Measurements from ENCODE around the gene TNFRSF1B.

The TNFRSF1B gene

GRCh38 chr1:12166834-12167492, at the start of gene TNFRSF1B:
TNFRSF1B (plus strand) TSS chr1:12166991; CDS start chr1:12167092, 101 bp downstream.
- DNase-seq (ENCODE audit: low read depth in 2 of 2), result peak in 1 of 2 donors; percentile 70

DNA sequence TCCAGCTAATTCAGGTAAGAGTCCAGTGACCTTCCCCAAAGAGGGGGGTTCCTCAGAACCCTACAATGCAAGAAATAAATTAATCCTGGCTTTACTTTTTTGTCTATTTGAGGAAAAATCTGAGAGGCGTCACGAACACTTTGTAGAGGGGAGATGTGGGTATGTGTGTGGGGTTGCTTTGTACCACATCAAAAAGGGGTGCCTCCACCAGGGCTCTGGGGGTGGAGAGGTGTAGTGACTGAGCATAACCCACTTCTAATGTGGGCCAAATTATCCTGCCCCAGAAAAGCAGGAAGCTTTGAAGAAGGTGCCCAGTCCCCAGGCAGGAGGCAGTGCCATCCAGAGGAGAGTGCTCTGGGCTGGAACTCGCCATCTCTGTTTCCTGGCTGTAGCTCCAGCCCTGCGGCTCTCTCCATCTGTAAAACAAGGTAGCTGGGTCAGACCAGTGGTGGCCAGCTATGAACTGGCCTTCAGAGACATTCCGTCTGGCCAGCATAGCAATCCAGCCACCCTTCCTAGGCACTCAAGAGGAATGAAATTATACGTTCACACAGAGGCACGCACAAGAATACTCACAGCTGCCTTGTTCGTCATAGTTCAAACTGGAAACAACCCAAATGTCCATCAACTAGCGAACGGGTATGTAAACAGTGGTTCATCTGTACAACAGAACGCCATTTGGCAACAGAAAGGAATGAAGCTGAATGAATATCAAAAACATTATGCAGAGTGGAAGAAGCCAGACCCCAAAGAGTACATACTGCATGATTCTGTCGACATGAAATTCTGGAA, 45.4 kb upstream of the TNFRSF1B start:
- no peak for DNase-seq (ENCODE audit: low read depth in 2 of 2)

DNA sequence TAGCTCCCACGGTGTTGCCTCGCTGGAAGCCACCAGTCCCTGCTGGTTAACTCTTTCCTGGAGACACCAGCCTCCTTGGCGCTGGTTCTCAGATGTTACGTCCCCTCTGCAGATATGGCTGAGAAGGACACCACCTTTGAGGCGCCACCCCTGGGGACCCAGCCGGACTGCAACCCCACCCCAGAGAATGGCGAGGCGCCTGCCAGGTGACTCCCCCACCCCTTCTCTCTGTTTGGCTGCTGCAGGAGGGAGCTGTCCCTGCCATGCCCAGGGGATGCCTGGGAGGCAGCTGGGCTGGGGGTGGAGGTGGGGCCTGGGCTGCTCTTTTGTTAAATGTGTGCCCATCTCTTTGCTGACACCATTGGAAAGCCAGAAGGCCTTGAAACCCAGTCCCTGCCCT, 43.6 kb upstream of the TNFRSF1B start:
- DNase-seq (ENCODE audit: low read depth in 2 of 2), result no peak

- peak; percentile 61 to 64 for DNase-seq (ENCODE audit: low read depth in 2 of 2)
These were observed 41.9 kb upstream of the TNFRSF1B start for GRCh38 chr1:12124693-12125421.

DNA sequence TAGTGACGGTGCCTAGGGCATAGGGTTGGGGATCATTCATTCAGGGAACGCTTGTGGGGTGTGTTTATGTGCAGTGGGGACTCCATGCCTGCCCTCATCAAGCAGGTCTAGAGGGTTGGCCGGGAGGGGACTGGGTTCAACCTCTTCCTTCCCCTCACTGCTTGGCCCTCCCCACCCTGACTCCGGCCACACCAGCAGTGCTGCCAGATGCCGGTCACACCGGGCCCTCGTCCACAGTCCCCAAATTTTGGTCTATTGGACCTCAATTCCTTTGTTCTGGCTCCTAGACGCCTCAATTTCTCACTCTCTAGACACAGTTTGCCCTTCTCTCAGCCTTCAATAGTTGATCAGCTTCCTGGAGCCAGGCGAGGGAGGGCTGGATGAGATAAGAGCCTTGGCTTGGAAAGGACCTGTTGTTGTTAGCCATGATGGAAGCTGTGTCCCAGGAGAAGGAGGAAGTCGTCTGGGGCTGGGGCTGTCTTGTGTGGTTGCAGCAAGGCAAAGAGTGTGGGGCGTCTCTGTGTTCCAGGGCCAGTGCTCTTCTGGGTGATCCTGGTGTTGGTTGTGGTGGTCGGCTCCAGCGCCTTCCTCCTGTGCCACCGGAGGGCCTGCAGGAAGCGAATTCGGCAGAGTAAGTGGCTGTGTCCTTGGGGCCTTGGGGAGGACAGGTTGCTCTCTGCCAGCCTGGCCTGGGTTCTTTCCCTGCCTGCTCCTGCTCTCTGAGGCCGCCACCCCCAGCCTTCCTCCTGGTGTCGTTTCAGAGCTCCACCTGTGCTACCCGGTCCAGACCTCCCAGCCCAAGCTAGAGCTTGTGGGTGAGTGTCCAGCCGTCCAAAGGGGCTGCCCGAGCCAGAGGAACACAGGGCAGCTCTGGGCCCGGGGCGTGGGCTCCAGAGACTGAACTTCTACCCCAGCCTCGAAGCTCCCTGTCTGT, 41.1 kb upstream of the TNFRSF1B start:
- DNase-seq (ENCODE audit: low read depth in 2 of 2), result no peak

DNA sequence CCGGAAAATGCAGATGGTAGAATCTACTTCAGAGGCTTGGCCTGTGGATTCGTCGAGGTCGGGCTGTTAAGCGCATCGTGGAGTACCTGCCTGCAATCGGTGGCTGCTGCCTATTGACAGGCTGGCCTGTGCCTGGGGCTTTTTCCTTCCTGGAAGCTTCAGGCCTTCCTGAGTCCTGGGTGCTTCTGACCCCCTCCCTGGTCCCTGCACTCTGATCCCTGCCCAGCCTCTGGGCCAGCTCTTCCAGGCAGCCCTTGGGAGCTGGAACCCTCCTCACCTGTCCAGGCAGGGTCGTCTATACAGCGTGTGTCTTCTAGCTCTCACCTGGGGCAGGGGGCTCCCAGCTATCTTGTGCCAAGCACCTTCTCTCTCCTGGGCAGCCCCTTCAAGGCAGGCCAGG, 40.0 kb upstream of the TNFRSF1B start:
- no peak for DNase-seq (ENCODE audit: low read depth in 2 of 2)

DNA sequence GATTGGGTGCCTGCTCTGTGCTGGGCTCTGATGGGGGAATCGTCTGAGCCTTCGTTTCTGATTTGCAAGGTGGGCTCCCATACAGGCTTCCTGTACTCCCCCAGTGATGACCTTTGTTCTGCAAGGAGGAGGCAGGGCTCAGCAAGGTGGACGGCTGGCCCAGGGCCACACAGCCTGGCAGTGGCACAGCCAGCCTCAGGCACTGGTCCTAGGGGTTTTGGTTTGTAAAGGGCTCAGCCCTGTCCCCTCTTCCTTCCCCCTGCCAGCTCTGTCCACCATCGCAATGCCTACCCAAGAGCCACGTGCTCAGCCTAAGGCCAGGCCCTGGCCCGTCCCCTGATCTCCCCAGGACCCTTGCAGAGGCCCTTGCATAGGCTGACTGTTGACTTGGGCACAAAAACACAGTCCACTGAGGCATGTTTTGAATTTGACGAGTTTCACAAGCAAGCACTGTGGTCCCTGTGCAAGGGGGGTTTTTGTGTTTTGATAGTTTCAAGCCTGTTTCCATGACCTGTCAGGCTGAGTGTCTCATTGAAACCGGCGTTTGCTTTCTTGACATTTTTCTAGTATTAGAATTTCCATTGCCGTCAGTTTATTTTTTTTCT, 39.5 kb upstream of the TNFRSF1B start:
- peak; percentile 25 to 40 for DNase-seq (ENCODE audit: low read depth in 2 of 2)

DNA sequence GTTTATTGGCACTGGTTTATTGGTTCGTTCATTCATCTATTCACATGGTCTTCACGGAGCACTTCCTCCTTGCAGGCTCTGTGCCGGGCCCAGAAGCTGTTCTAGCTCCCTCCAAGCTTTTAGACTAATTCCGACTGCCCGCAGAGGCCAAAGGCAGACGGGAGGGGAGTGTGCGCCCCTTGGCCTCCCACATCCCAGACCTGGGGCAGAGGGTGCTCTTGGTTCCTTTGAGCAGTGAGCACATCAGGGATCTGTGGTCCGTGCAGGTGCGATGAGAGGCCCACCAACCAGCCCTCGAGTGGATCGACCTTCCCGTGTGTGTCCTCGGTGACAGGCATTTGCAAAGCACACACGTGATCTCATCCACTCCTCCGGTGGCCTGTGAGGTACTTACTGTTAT, 38.7 kb upstream of the TNFRSF1B start:
- DNase-seq (ENCODE audit: low read depth in 2 of 2), result no peak

DNA sequence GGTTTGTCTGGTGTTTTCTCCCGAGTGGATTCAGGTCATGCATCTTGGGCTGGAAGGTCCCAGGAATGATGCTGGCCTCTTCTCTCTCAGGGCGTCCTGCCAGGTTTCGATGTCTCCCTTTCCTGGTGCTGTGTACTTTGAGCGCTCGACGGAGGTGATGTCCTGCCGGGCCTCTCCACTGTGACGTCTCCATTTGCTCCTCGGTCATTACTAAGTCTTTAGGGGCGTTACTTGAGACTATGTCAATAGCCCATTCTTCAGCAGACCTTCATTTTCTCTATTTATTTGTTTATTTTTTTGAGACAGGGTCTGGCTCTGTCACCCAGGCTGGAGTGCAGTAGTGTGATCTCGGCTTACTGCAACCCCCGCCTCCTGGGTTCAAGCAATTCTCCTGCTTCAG, 37.2 kb upstream of the TNFRSF1B start:
- DNase-seq (ENCODE audit: low read depth in 2 of 2), result no peak

- no peak for DNase-seq (ENCODE audit: low read depth in 2 of 2)
These were observed 36.2 kb upstream of the TNFRSF1B start for GRCh38 chr1:12130466-12131130.

- DNase-seq (ENCODE audit: low read depth in 2 of 2), result no peak
These were observed 34.7 kb upstream of the TNFRSF1B start for GRCh38 chr1:12132078-12132477.

DNA sequence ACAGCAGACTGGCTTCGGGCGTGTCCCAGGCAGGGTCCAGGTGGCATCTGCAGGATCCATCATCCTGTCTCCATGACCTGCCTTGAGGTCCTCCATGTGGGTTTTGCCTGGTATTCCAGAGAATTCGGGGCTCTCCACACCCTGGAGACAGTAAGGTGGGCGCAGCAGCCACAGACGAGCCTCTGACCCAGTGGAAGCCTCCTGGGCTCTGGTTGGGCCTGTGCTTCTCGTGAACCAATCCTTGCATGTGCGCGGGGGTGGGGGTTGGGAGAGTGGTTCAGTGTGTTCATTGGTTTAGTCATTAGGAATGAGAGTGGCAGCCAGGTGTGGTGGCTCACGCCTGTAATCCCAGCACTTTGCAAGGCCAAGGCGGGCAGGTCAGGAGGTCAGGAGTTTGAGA, 32.1 kb upstream of the TNFRSF1B start:
- no peak for DNase-seq (ENCODE audit: low read depth in 2 of 2)

GRCh38 chr1:12135612-12136011, 31.2 kb upstream of the TNFRSF1B start:
- no peak for DNase-seq (ENCODE audit: low read depth in 2 of 2)

DNA sequence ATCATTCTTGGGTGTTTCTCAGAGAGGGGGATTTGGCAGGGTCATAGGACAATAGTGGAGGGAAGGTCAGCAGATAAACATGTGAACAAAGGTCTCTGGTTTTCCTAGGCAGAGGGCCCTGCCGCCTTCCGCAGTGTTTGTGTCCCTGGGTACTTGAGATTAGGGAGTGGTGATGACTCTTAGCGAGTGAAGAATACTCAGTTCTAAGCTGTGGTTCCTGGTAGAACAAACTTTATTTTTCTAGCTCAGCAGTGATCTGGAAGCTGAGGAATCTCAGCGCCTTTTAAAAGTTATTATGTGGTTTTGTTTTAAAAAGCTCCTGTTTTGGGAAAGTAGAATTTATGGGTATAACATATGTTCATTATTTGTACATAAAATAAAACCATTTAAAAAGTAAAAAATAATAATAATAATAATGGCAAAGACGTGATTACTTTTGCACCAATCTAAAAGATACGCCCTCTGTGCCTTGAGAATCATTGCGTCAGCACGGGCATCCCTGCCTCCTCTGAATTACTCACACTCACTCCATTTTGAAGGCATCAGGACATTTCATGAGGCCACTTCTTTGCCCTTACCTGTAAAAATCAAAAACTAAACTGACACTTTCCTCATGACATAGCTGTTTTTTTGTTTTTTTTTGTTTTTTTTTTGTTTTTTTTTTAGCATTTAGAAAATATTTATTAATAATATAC, 29.7 kb upstream of the TNFRSF1B start:
- no peak for DNase-seq (ENCODE audit: low read depth in 2 of 2)

DNA sequence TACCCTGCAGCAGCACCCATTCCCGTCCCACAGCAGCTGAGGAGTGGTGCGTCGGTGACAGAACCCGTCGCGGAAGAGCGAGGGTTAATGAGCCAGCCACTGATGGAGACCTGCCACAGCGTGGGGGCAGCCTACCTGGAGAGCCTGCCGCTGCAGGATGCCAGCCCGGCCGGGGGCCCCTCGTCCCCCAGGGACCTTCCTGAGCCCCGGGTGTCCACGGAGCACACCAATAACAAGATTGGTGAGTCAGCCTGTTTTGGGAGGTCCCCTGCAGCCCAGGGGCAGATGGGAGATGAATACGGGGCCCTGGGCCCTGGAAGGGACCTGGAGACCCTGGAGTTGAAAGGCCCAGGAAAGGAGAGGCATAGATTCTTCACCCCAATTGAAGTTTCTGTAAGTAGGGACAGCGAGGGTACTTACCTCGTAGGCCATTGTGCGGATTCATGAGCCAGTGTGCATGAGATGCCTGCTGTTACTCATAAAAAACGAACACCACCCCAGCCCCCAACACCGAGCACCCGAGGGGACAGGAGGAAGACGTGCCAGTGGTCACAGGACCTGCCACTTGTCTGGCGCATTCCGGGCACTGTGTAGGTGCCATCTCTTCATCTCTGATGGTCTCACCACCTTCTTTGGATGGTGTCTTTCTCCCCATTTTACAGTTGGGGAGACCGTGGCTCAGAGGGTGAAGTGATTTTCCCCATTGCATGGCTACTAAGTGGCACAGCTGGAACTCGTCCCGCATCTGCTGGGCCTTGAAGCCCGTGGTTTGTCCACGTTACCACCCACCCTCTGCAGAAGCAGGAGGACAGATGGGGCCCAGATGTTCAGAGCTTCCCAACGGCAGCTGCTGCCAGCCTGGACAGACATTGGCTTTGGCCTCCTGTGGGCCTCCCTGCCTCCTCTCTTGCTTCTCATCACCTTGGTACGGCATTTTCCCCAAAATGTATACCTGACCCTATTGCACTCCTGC, 28.3 kb upstream of the TNFRSF1B start:
- DNase-seq (ENCODE audit: low read depth in 2 of 2), result no peak

- DNase-seq (ENCODE audit: low read depth in 2 of 2), result no peak
These were observed 26.8 kb upstream of the TNFRSF1B start for GRCh38 chr1:12140016-12140415.

DNA sequence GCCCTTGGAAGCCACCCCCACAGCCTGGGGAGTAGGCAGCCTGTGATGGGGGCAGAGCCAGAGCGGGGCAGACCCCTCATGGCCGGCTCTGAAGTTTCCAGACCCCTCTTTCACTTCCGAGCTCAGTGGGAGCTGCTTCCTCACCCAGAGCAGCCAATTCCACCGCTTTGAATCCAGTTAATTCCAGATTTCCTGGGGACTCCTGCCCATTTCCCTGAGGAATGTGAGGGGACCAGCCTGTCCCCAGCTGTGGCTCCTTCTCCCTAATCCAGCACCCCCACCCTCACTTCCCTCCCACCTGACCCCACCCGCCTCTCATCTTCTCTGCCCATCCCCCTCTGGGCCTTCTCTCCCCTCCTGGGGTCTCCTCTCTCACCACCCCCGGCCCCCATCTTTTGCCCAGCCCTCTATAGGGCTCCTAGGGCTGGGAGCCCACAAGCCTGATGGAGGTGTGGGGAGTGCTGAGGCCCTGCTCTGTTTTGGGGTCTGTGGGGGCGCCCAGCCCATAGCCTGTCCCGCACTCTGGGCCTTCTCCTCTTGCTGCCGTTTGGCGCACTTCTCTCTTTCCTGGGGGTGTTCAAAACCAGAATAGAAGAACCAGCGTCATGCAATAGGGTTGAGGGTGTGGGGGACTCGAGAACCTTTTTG, 26.2 kb upstream of the TNFRSF1B start:
- no peak for DNase-seq (ENCODE audit: low read depth in 2 of 2)

DNA sequence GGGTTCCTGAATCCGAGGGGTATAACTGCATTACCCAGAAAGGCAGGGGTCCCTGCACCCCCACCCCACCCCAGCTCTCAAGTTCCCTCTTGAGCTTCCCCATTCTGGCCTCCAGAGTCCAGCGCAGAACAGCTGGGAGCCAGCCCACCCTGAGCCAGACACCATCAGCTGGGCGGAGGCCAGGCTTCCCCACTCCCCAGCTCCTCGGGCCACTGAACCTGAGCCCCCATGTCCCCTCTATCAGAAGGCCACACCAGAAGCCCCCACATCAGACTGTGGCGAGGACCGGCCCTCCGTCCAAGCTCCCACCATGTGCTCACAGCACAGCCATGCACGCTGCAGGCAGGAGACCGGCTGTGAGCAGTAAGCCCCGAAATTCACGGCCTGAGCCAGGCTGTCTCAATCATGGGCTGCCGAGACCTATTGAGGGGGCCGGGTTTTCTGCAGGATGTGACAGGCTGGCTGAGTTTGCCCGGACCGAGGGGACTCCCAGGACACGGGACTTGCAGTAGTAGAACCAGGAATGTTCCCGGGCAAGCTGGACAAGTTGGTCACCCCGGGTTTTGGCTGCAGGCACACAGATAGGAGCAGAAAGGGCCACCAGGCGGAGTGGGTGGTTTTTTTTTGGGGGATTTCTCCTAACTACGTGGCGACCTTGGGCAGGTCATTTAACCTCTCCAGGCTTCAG, 25.5 kb upstream of the TNFRSF1B start:
- DNase-seq (ENCODE audit: low read depth in 2 of 2), result no peak

Measured in stimulated activated CD4-positive, alpha-beta T cell treated with anti-CD3 and anti-CD28 coated beads, Interleukin-15, amount 100 ng/mL, for 48 hours (primary cell).